Ishikawa (cell line): ENCODE data around the gene EPB41L2.

Experiments
- CEBPB ChIP-seq: IDR thresholded peaks from 2 replicates; pipeline ENCODE4 v1.6.1; 2012
- CREB1 ChIP-seq: IDR thresholded peaks from 2 replicates; pipeline ENCODE4 v1.6.1; 2012; ENCODE audit warnings: low read depth
- EGR1 ChIP-seq: IDR thresholded peaks from 2 replicates; pipeline ENCODE4 v1.6.1; 2012
- EP300 ChIP-seq: IDR thresholded peaks from 2 replicates; pipeline ENCODE4 v1.6.1; 2012; ENCODE audit warnings: borderline replicate concordance
- FOXM1 ChIP-seq: IDR thresholded peaks from 2 replicates; pipeline ENCODE4 v1.6.1; 2012; ENCODE audit warnings: low read depth, borderline replicate concordance
- MAX ChIP-seq: IDR thresholded peaks from 2 replicates; pipeline ENCODE4 v1.6.1; 2012
- NFIC ChIP-seq: IDR thresholded peaks from 2 replicates; pipeline ENCODE4 v1.6.1; 2012
- RAD21 ChIP-seq: IDR thresholded peaks from 2 replicates; pipeline ENCODE4 v1.6.1; 2012; ENCODE audit warnings: low read depth
- TAF1 ChIP-seq: IDR thresholded peaks from 2 replicates; pipeline ENCODE4 v1.6.1; 2012; ENCODE audit warnings: low read depth, mild to moderate bottlenecking
- TCF12 ChIP-seq: IDR thresholded peaks from 2 replicates; pipeline ENCODE4 v1.6.1; 2012; ENCODE audit warnings: low read depth
- TEAD4 ChIP-seq: IDR thresholded peaks from 2 replicates; pipeline ENCODE4 v1.6.1; 2012
- YY1 ChIP-seq: IDR thresholded peaks from 2 replicates; pipeline ENCODE4 v1.6.1; 2012; ENCODE audit warnings: low read depth
- ZBTB7A ChIP-seq: IDR thresholded peaks from 2 replicates; pipeline ENCODE4 v1.6.1; 2012; ENCODE audit warnings: low read depth
- TF ChIP-seq, protein P1 (sequence below): IDR thresholded peaks from 2 replicates; pipeline ENCODE4 v1.6.1; 2012; ENCODE audit warnings: low read depth, mild to moderate bottlenecking
- TF ChIP-seq, protein P2 (sequence below): IDR thresholded peaks from 2 replicates; pipeline ENCODE4 v1.6.1; 2012

The EPB41L2 gene

DNA sequence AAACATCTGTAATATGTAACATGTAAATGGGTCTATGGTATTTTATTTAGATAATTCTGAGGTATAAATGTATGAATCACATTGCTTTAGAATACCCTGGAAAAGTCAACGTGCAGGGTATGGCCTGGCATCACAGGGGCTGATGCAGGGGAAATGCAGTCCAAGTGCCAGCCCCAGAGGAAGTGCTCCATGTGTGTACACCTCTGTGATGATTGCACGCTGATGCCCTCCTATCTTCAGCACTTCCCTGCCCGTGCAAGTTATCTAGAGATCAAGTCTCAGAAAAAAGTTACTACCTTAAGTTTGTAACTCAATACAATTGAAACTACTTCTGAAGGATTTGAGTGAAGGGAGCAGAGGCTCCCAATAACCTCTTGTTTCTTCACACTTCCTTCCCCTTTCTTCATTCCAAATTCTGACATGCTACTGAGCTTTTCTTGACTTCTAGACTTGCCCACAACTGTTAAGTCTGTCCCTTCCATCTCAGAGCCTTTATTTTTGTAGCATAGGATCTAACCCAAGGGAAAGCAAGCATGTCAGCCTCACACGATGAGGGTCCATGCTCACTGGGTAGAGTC is 233.6 kb downstream of the EPB41L2 start:
- TF ChIP-seq TAF1: no peak
- TF ChIP-seq, protein P1, sequence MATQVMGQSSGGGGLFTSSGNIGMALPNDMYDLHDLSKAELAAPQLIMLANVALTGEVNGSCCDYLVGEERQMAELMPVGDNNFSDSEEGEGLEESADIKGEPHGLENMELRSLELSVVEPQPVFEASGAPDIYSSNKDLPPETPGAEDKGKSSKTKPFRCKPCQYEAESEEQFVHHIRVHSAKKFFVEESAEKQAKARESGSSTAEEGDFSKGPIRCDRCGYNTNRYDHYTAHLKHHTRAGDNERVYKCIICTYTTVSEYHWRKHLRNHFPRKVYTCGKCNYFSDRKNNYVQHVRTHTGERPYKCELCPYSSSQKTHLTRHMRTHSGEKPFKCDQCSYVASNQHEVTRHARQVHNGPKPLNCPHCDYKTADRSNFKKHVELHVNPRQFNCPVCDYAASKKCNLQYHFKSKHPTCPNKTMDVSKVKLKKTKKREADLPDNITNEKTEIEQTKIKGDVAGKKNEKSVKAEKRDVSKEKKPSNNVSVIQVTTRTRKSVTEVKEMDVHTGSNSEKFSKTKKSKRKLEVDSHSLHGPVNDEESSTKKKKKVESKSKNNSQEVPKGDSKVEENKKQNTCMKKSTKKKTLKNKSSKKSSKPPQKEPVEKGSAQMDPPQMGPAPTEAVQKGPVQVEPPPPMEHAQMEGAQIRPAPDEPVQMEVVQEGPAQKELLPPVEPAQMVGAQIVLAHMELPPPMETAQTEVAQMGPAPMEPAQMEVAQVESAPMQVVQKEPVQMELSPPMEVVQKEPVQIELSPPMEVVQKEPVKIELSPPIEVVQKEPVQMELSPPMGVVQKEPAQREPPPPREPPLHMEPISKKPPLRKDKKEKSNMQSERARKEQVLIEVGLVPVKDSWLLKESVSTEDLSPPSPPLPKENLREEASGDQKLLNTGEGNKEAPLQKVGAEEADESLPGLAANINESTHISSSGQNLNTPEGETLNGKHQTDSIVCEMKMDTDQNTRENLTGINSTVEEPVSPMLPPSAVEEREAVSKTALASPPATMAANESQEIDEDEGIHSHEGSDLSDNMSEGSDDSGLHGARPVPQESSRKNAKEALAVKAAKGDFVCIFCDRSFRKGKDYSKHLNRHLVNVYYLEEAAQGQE: no peak
- TF ChIP-seq NFIC: no peak
- TF ChIP-seq ZBTB7A: no peak
- TF ChIP-seq TEAD4: no peak
- TF ChIP-seq CREB1: no peak
- no peak for TF ChIP-seq MAX

DNA sequence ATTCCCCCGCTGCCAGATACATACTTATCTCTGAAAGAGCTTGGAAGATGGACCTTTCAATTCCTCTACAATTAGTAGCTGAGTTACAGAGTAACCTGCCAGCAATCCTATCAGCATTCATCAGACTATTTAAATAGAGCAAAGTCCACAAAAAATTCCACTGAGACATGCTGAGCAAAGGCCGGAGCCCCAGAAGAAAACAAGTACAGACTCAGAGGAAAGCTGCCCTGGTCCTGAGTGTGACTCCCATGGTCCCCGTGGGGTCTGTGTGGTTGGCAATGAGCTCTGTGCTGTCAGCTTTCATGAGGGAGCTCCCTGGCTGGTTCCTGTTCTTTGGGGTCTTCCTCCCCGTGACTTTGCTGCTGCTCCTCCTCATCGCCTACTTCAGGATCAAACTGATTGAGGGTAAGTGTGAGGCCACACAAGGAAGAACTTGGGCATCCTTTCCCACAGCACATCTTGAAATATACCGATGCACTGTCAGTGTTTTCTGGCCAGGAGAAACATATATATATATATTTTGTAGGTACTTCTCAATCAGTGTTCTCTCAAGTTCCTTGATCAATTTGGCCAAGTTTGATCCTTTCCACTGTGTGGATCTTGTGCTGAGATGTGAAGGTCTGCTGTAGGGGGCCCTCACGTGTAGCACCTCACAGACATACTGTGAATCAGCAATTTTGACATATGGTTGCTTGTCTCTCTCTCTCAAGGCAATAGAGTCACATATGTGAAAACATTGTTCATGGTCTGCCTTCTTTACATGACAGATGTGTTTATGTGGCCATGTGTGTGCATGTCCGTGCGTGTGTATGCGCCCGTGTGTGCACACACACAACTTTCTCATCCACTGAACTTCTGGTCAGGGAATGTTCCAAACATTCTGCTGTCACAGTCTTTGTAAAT is 235.5 kb downstream of the EPB41L2 start, which contains the start of gene SMLR1:
SMLR1 (plus strand) TSS at position 160 of the 903 bp plus-strand sequence; CDS start at position 168, 8 bp downstream.
- TF ChIP-seq CEBPB (no peak), TAF1 (no peak), YY1 (no peak), TCF12 (no peak), EP300 (no peak), CREB1 (no peak)

- no peak for TF ChIP-seq CEBPB
- TF ChIP-seq TCF12: no peak
- TF ChIP-seq, protein P1: no peak
- no peak for TF ChIP-seq TAF1
- no peak for TF ChIP-seq EGR1
- TF ChIP-seq RAD21: no peak
- TF ChIP-seq ZBTB7A: no peak
- TF ChIP-seq, protein P2, sequence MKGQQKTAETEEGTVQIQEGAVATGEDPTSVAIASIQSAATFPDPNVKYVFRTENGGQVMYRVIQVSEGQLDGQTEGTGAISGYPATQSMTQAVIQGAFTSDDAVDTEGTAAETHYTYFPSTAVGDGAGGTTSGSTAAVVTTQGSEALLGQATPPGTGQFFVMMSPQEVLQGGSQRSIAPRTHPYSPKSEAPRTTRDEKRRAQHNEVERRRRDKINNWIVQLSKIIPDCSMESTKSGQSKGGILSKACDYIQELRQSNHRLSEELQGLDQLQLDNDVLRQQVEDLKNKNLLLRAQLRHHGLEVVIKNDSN: no peak
- TF ChIP-seq EP300: no peak
- TF ChIP-seq FOXM1: no peak
- TF ChIP-seq NFIC: no peak
- no peak for TF ChIP-seq YY1
- TF ChIP-seq CREB1: no peak
- no peak for TF ChIP-seq MAX
- no peak for TF ChIP-seq TEAD4
These were observed 236.4 kb downstream of the EPB41L2 start for GRCh38 chr6:130826442-130827246.

GRCh38 chr6:130825772-130826441 is 237.1 kb downstream of the EPB41L2 start:
- no peak for TF ChIP-seq NFIC
- TF ChIP-seq, protein P1: no peak
- TF ChIP-seq CREB1: no peak
- TF ChIP-seq YY1: no peak
- no peak for TF ChIP-seq ZBTB7A
- no peak for TF ChIP-seq EP300
- no peak for TF ChIP-seq EGR1
- TF ChIP-seq CEBPB: no peak
- no peak for TF ChIP-seq TAF1
- TF ChIP-seq FOXM1: no peak
